KBM-7 (cell line): ENCODE data around the gene SCN3B.
A peak's percentile ranks its signal among the peaks of the same experiment; 100 is the strongest.

ENCODE experiments used
- DNase-seq: peaks from one replicate; pipeline ENCODE4 v3.0.0-alpha.2; 2015
- in situ Hi-C: fragments of 300-500 bp; cut with MboI; formaldehyde crosslinking; loops from 2 replicates; pipeline ENCODE4 v1.14.3; 2020; ENCODE audit warnings: low sequenced_read_pairs, low pct_unique_long_range_greater_than_20kb, mixed read lengths

SCN3B gene

DNA sequence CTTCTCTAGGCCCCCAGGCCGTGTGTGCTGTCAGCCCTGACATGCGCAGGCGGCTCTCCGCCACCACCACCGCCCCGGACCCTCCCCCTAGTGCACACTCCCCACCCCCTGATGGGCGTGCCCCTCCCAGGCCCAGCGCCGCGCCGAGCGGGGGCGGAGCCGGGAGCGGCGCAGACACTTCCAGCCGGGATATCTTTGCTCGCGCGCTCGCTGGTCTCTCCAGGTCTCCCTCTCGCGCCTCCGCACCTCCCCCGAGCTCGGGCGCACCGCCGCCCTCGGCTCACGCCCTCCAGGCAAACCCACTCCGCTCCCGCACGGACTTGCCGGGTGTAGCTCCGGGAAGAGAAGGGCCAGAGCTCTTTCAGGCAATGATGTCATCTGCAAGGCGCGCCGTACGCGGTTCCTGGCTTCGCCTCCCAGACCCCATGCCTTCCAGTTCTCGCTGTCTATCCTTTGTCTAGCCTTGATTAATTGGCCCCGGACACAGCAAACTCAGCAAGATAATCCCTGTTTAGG lies at the start of gene SCN3B:
Gene SCN3B, minus strand, starts transcription at position 59 of the 516 bp plus-strand sequence. CDS start 823 bp downstream, outside the sequence.
- in situ Hi-C loops: no loop called here
- DNase-seq: peak; percentile 76

- in situ Hi-C loops: loop anchor here (10.0 kb wide), 1 partner anchor 68 kb away; no protein-coding TSS in a partner anchor
- no peak for DNase-seq
These were observed 48.3 kb upstream of the SCN3B start for GRCh38 chr11:123702696-123703095.

- DNase-seq: peak; percentile 83
- in situ Hi-C loops: loop anchor here (10.0 kb wide), 1 partner anchor 67 kb away; no protein-coding TSS in a partner anchor
These were observed 47.7 kb upstream of the SCN3B start for GRCh38 chr11:123702139-123702538.

- in situ Hi-C loops: loop anchor here (10.0 kb wide), 1 partner anchor 66 kb away; no protein-coding TSS in a partner anchor
- DNase-seq: peak; percentile 75
These were observed 46.3 kb upstream of the SCN3B start for GRCh38 chr11:123700772-123701171.

DNA sequence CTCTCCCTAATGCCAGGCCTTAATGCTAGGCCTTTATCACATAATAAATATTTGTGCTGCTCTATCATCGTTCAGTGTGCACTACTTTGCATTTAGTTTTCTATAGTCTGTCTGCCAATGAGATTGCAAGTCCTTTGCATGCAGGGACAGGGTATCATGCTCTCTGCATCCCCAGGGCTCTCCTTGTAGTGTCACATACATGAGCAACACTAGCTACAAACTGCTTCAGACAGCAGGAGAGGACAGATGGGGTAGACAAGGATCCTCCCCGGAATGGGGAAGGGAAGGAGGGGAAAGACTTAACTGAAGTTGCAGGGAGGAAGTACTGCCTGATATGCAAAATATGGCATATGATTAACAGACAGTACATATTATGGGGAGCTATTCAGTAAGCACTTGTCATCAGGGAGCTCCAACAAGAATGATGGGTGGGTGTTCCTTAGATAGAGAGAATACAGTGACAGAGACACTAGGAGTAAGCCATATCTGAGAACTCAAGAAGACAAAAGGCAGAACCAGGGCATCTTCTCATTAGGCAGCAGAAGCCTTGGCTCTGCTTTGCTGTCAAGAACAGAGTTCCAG lies 44.2 kb upstream of the SCN3B start:
- peak; percentile 68 for DNase-seq
- in situ Hi-C loops: no loop called here

DNA sequence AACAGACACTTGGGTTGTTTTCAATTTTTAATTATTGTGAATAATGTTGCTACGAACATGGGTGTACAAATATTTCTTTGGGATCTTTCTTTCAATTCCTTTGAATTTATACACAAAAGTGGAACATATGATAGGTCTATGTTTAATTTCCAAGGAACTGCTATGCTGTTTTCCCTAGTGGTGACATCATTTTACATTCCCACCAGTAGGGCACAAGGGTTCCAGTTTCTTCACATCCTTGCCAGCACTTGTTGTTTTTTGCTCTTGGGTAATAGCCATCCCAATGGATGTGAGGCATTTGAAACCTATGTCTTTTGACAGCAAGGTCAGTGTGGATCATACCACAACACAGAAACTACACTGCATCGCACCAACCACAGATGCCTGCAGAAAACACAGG lies 41.8 kb upstream of the SCN3B start:
- no peak for DNase-seq
- in situ Hi-C loops: no loop called here

DNA sequence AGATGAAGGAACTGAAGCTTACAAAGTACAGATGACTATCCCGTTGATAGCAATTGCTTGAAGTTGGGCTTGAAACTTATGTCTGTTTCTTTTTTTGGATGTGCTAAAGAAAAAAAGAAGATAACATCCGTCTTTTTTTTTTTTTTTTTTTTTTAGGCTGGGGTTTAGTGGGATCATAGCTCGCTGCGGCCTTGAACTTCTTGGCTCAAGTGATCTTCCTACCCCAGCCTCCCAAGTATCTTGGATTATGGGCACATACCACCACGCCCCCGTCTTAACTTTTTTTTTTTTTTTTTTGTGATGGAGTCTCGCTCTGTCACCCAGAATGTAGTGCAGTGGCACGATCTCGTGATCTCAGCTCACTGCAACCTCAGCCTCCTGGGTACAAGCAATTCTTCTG lies 40.8 kb upstream of the SCN3B start:
- no peak for DNase-seq
- in situ Hi-C loops: no loop called here

DNA sequence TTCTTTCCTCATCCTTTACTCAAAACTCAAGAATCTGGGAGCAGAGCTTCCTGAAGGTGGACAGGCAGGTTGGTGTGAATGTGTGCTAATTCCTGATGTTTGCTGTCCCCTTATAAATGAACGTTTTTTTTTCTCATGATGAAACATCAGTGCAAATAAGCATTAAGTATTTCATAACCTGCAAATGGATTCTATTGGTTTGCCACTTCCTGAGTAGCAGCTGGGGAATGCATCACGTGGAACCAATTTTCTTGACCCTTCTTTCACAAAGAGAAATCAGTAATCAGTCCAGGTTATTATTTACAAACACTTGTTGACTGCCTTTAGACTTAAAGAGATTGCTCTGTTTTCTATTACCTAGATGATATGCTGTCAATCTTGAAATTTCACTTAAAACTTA lies 40.1 kb upstream of the SCN3B start:
- DNase-seq: no peak
- in situ Hi-C loops: no loop called here

DNA sequence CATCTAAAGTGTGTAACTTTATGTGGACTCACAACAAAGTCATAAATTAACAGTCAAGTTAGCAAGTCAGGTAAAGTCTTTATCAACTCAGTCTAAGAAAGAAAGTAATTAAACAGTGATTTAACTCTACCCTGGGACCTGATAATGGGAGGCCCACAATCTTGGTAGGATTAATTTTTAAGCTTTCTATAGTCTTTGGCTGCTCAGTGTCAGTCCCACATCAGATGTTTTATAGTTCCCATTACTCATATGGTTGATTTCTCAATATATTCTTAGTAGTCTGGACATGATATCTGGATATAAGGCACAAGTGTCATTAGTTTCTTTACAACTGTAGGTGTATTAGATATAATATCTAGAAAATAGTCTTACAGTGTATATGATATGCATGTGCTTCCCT lies 38.5 kb upstream of the SCN3B start:
- in situ Hi-C loops: no loop called here

DNA sequence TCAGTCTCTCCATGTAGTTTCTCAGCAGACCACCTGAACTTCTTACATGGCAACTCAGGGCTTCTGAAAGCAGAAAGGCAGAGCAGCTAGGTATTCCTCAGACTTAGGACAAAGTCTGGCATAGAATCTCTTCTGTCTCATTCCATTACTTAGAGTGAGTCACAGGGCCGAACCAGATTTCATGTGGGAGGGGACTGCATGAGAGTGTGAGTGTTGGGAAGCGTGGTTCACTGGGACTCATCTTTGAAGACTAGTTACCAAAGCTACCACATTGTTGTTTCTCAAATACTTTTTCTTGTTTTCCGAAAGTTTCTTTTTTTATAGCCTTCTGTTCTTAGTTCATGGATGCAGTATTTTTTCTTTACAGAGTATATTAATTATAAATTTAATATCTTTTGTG lies 36.1 kb upstream of the SCN3B start:
- no peak for DNase-seq
- in situ Hi-C loops: no loop called here

More for the DNA sequence above, 38.5 kb upstream of the SCN3B start:
- no peak for DNase-seq

- DNase-seq: no peak
- in situ Hi-C loops: no loop called here
These were observed 30.2 kb upstream of the SCN3B start for GRCh38 chr11:123684601-123685000.

DNA sequence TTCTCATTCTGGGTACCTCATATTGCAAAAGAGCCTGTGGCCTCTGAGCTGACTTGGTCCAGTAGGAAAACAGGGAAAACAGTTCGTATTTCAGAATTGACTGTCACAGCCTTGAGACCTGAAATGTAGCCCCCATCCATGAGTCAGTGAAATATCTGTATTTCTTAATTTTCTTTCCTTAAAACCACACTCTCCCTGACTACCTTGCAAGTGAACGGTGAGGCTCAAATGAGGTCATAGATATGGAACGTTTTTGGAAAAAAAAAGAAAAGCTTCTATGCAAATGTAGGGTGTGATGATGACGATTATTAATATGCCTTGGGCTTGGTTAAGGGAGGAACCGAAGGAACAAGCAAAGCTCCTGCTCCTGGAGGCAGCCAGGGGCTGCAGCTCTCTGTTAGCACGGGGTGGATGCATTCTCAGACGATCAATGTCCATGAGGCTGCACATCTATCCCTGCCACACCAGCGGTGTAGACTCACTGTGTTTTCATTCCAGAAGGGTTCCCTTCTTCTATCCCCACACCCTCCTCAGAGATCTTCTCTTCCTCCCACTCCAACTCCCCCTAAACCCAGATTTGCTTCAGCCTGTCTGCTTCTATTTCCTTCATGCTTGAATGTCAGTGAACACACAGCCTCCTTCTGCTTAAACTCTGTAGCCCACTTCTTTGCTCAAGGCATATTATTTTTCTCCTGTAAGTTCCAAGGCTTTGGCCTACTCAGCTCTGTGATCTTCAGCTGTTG lies 29.2 kb upstream of the SCN3B start:
- in situ Hi-C loops: no loop called here
- no peak for DNase-seq

- in situ Hi-C loops: no loop called here
- no peak for DNase-seq
These were observed 28.4 kb upstream of the SCN3B start for GRCh38 chr11:123682696-123683410.

GRCh38 chr11:123681030-123681429 lies 26.6 kb upstream of the SCN3B start:
- DNase-seq: no peak
- in situ Hi-C loops: no loop called here

DNA sequence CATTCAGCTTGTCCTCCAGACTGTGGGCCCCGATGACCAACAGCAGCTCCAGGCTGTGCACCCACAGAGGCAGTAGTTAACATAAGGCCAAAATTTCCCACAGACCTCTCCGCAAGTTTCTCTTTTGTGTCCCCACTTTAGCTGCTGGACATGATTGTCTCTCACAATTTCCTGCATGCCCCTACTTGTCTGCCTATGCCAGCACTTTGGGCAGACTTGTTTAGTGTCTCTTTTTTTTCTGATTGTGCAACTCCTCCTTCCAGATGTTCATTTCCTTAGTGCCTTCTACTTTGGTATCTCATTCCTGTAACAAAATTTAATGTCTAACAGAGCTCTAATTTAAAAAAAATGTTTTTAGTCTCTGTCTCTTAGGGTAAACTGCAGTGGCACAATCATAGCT lies 23.8 kb upstream of the SCN3B start:
- in situ Hi-C loops: no loop called here
- DNase-seq: no peak

GRCh38 chr11:123677510-123677909 lies 23.1 kb upstream of the SCN3B start:
- no peak for DNase-seq
- in situ Hi-C loops: no loop called here

DNA sequence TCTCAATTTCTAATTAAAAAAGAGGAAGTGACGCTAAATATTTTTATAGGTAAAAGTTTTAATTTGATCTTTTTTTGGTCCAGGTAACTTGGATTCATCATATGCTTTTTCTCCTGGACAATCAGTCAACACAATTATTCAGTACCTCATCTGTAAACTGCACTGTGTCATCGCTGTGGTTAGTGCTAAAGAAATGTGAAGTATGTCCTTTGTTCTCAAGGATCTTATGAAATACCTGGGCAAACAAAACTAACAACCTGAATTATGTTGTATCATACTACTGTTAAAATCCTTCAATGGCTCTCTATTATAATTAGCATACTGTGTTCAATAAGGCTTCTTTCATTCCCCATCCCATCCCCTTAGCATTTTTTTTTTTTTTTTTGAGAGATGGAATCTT lies 19.9 kb upstream of the SCN3B start:
- in situ Hi-C loops: no loop called here
- DNase-seq: no peak

DNA sequence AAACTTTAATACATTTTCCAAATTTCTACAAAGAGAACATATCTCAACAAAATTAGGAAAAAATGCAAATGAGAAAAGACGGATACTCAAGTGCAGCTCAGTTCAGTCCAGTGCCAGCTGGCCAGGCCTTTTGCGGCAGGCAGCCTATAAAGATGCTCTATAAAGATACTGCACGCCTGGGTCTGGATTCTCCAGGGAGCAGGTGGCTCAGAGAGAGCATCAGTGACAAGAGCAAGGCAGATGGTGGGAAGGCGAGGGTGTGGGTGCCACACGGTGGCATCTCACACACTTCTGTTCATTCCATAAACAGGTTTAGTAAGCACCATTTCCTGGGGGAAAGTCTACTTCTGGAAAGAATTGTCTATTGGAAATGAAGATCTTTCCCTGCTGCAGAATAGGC lies 18.1 kb upstream of the SCN3B start:
- in situ Hi-C loops: no loop called here
- DNase-seq: no peak

DNA sequence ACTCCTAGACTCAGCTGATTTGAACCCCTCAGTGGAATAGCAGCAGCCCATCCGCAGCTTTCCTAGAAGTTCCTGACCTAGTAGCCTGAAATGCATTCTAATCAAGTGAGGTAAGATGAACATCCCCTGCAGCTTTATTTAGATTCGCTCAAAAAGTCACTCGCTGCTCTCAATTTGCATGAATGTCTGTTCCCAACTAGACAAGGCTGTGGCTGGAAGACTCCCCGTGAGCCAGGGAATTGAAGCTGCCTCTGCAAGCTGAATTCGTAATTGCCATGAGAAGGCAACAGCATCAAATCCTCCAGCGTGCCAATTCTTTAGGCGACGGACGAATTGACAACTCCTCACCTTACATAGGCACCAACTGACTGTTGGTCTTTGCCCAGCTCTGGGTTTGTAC lies 17.1 kb upstream of the SCN3B start:
- no peak for DNase-seq
- in situ Hi-C loops: no loop called here

DNA sequence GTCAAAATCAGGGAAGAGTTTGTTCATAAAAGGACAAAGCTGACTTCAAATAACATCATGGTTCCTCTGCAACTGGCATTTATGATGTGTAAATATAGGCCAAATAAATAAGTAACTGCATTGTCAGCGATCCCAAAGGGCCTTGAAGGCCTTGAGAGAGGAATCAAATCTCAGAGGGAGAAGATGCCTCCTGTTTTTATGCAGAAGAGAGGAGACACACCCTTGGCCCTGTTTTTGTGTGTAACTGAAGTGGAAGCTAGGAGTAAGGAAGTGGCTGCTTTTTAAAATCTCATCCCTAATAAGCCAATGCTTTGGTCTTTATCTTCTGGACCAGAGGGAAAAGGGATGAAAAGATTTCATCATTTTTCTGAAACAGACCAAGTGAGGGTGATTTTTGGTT lies 15.7 kb upstream of the SCN3B start:
- no peak for DNase-seq
- in situ Hi-C loops: no loop called here
